Fibroblast of skin of left quadriceps (primary cell): ENCODE results near the gene DLG5.

Experiments
- DNase-seq, 2 experiments: peaks; one replicate each; pipeline ENCODE4 v3.0.0-alpha.2; 2013; ENCODE audit warnings: low read depth in 2 of 2

The DLG5 gene

DNA sequence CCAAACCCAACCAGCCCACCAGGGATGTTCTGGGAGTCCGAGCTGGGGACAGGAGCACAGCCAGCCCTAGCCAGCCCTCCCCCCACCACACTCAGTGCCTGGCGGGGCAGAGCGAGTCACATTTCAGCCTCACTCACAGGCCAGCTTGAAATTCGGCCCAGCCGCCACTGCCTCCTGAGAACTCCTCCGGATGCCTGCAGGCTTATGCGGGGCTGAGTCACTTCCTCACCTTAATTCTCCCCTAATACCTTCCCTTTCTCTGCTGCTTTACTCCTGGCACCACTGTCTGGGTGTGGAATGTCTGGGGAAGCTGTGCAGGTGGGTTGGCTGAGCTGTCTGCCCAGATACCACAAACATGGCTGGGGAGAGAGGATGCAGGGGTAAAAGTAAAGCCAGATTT lies 22.6 kb upstream of the DLG5 start:
- no peak for DNase-seq

DNA sequence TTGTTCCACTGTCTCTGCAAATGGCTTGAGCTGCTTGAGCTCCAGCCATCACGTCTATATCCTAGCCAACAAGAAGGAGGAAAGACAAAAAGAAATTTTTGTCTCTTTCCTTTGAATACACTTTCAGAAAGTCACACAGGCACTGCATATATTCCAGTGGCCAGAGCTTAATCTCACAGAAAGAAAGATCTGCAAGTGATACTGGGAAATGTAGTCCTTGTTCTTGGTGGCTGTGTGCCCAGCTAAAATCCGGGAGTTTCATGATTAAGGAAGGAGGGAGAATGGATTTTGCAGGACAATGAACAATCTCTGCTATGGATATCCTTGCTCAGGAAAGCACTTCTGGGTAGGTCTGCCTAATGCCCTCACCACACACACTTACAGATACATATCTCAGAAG lies 19.5 kb upstream of the DLG5 start:
- DNase-seq = no peak

DNA sequence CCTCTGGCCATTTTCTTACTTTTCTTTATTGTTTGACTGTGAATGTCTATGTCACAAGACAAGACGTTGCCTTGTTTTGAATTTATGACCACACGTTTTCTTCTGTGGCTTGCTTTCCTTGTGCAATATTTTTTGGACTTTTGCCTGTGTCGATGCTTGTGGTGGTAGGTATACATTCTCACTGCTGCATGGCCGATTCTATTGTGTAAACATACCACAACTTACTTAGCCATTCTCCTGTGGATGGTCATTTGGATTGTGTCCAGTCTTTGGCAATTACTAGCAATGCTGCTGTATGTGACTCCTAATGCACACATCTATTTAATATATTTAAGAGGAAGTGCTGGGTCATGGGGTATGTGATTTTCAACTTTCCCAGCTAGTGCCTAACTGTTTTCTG lies 18.0 kb upstream of the DLG5 start:
- DNase-seq = peak; percentile 99

DNA sequence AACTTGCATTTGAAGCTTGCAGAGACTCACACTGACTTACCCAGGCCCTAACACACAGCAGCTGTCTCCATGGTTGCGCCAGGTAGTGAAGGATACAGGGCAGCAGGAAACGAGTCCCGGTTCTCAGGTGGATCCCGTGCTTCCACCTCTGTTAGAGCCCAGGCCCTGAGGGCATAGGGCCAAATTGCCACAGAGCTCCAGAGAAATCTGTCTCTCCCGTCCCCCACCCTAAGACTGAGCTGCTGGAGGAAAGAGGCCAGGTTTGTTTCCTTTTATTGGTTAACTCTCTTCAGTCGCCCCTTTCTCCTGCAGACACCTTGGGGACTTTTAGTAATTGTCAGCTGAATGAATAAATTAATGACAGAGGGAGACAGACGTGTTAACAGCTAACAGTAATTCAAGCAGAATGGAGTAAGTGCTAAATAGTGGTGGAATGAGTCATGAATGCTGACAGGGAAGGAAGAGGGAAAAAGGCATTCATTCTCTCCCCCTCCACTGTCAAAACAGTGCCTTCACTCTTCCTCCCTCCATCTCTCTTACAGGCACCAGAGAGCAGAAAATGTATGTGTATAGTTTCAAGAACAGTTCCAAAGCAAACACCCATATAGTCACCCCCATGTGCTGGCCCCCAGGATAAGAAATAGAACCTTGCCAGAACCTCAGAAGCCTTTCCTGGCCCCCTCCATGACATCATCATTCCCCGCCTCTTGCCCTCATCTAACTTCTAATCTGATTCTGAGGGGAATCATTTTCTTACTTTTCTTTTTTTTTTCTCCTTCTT lies 16.8 kb upstream of the DLG5 start:
- DNase-seq = peak; percentile 87 to 89

DNA sequence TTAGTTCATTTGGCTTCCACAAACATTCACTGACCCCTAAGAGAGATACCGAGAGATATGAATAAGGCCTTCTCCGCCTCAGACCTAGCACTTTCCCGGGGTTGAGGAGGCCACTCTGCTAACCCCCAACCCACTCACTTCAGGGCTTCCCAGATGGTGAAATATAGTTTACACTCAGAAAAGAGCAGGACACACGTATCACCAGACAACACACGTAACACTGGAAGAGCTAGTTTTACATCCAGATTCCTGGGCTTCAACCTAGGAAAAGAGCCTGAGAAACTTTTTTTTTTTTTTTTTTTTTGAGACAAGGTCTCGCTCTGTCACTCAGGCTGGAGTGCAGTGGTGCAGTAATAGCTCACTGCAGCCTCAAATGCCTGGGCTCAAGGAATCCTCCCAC lies 15.2 kb upstream of the DLG5 start:
- DNase-seq = no peak

DNA sequence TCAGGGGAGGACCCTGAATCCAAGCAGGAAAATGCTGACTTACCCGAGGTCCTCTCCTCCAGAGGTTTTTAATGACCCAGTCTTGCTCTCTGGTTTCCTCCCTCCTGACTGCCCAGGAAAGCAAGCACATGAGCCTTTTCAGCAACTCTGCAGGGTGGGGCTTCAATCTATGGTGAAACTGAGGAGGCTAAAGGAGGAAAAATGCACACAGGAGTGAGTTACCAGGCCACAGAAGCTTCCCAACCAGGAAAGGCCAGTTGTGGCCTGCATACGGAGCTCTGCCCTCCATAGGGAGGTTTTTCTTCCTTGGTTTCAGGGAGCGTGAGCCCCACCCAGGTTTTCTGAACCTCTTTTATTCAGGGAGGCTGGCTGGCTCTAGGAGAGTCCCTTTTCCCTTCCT lies 14.1 kb upstream of the DLG5 start:
- DNase-seq = no peak

DNA sequence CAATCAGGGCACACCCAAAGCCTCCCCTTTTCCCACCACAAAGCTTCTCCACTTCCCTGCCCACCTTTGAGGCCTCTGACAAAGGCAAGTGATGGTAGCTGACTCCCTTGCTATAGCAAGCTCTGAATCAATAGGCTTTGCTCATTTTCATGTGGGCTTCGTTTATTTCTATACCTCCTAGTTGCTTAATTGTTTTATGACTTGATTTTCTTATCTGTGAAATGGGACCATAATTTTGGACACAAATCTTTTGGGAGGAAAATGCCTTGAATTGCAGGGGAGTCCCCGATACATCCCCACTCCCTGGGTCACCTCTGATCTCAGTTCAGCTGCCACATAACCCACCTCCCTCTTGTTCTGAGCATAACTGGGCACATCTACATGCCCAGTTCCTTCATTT lies 13.7 kb upstream of the DLG5 start:
- no peak for DNase-seq

DNA sequence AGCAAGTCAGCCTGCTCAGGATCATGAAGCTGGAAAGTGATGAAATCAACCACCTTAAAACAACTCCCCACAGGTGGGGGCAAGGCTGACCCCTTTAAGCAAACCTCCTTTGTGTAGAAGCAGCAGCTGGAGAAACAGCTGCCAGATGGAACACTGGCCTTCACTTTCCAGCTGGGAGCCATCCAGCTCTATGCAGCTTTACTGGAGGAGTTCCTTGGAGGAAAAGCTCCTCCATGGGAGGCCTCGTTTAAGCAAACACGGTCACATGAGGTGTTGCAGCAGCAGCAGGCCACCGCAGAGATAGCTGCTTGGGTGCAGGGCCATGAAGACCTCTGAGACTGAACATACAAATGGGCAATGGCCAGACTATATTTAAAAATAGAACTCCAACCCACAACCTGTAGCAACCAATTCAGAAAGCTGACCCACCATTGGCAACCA lies 13.0 kb upstream of the DLG5 start:
- peak in 1 of 2 experiments; percentile 38 for DNase-seq

DNA sequence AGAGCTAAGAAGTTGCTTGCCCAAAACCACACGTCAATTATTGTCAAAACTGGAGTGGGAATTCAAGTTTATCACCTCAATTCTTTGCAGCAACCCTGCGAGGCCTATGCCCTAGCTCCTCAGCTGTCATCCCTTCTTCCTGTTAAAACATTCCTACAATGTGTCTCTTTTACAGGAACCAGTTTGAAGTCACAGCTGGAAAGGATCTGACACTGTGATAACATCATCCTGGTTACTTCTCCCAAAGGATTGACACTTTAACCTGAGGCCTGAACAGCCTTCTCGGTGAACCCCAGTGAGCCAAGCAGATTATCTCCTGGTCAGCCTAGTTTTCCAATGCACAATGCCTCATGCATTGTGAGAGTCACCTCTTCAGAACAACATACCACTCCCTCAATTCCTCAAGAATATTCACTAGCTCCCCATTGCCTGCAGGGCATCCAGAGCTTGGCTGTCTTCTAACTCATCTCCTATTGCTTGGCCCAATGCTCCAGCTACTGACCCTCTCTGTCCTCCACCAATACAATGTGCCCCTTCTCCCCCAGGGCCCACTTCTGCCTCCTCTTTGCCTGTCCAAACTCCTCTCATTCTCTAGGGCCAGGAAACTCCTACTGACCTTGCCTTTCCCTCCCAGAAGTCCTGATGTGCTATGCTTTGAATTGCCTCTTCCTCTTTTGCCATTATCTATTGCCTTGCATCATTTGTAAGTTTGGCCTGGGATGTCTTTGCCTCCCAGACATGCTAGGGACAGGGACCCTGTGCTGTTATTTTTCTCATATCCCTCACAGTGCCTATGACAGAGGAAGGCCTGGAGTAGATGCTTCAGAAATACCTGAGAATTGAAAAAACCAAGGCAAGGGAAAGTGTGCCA lies 10.4 kb upstream of the DLG5 start:
- DNase-seq = no peak

DNA sequence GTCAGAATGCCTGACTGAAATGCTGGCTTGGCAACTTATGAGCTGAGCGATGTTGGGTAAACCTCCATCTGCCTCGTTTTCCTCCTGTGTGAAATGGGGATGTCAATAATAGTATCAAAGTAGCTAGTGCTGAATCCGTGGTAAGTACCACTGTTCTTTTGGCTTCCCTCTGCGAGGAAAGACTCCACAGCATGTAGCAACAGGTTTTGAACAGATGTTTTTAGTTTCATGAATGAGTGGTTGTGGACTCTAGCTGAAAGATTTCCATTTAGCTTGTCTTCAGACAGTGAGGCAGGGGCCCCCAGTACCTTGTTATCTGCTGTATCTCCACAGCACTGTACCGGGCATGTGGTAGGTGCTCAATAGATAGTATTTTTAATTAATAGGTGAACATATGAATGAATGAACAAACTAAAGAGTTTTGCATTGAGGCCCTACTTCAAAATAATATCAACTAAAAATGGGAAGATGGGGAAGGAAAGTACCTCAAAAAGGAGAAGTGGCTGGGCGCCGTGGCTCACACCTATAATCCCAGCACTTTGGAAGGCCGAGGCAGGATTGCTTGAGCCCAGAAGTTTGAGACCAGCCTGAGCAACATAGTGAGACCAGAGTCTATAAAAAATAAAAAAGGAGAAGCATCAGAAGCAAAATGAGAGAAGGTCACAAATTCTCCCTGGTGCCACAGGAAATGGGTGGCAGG lies 5.6 kb upstream of the DLG5 start:
- DNase-seq = no peak

DNA sequence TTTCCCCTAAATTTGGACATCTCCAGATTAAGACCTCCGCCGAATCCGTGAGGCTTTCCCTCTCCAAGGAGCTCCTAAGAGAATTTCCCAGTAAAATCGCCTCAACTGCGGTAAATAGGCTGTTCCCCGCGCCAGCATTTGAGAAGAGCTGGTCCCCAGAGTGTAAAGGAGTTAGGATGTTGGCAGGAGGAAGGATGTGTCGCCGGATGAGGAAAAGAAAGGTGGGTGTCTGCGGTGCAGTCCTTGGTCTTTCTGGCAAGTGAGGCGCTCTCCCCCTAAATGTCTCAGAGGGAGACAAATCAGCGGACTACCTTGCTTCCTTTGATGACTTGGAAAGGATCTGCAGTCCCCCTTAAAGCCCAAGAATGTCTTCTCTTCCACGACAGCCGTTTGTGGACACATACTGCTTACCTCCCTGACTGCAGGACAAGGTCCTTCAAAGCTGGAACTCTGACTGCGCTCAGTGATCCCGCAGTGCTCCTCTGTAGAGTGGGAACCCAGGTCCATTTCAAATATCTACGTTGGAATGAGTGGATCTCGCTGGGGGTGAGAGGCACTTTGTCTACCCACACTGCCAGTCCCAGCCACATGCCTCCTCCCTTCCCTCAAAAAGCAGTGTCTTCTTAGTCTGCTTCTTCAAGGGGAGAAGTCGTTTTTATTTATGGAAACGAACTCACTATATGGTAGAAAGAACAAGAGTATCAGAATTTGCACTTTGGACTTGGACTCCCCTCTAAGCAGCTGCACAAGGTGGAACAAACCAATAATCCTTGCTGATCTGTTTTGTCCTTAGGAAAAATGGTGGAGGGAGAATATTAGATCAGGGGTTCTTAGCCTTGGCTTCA lies 1.1 kb upstream of the DLG5 start:
- DNase-seq = no peak

DNA sequence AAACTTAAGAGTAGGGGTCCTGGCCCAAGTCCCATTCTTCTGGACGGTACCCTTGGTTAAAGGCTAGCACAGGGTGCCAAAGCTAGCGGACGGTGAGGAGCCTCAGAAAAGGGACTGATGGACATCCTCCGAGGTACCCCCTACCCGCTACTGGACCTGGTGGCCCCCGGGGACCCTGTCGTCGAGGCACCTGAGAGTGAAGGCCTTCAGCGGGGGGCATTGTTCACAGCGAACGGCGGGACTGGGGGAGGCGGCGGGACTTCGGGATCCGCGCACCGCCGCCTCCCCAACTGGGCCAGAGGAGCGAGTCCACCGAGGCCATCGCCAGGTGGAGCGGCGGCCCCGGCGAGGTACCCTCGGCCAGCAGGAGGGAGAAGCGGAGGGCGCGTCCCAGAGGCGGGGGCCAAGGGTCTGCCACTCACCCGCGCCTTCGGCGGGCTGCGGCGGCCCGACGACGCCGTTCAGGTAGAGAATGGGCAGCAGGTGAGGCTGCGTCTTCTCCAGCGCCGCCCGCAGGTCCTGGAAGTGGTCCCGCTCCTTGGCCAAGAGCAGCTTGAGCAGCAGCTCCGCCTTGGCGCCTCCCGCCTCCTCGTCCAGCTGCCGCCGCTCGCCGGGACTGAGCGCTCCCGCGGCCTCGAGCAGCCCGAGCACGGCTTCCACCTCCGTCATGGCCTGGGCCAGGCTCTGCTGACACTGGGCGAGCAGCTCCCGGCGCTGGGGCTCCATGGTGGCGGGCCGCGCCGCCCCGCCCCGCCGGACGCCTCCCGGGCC lies 575 bp downstream of the DLG5 start:
- DNase-seq = no peak

DNA sequence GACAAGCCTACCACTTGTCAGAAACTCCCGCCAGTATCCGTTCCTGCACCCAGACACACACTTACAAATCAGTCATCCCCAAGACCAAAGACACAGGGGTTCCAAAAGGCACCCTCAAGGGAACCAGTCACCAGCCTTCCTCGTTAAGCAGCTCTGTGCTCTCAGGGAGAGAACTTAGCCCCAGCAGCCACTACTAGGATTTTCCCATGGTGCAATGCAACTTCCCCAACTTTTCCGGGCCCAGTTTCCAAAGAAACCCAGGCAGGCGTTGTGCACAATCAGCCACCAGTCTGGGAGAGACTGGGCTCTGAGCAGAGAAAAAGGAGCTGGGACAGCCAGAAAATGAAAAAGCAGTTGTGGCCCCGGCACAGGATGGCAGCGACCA lies 1.2 kb downstream of the DLG5 start:
- DNase-seq = no peak

DNA sequence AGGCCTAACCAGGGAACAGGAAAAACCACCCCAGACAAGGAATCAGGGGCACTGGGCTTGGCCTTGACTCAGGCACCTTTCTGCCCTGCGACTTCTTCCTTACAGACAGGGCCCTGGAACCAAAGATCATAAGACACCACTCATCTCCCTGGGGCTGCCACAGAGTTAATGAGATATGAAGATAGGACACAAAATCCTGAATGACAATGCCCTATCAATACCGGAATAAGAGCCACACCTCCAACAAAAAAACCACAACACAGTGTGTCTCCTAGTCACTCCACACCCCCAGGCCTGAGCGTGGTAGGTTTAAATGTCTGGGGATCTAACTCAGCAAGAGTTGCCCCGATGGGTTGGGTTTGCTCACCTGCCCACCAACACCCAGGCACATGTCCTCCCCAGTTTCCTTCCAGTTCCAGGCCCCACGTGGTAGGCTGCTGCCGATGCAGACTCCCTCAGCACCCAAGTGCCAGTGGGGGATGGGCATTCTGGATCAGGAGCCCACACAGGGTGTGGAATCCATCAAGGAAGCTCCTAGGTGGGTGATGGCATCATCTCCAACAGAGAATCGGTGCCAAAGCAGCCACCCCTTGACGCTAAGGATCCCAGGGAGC lies 3.9 kb downstream of the DLG5 start:
- no peak for DNase-seq

DNA sequence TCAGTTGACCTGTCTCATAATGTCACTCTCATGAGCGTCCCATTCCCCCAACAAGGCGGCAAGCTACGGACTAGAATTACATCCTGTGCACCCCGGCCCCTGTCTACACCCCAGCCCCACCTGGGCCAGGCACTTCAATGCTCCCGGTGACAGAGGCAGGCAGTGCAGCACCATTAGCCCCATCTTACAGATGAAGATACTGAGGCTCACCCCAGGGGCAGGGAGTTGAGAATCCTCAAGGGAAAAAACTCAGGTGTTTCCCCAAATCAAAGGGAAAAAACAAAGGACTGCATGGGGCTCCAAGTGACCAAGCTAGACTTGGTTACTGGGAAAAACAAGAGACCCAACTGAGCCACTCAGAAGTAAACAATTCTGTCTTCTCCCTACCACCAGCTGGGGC lies 4.5 kb downstream of the DLG5 start:
- no peak for DNase-seq

DNA sequence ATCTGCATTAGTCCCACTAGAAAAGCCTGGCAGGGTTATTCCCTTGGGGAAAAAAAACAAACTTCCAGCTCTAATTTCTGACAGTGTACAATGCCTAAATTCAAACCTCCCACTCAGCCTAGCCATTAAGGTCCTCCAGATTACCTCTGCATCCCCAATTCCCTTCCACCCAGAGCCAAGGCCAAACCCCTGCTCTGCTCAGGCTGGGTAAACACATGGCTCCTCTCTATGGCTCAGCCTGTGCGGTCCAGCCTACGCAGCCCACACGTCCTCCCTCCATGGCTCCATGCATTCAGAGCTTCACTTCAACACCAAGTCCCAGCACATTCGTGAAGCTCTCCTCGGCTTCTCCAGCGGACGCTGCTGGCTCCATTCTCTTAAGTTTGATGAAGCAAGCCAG lies 5.2 kb downstream of the DLG5 start:
- no peak for DNase-seq

DNA sequence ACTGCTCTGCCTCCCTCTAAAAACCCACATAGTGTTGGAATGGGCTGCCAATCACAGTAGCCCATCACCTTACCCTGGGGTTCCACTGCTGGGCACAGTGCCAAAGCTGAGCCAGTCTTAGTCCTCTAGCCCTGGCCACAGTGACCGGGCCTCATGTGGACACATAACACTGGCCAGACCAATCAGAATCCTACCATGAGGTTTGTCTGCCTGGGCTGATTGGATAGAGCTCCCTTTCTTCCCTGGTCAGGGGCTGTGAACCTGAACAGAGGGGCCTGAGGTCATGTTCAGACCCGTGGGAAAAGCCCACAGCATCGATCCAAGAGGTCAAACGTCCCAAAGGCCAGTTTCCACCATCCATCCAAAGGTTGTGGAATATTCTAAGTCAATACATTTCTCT lies 6.1 kb downstream of the DLG5 start:
- DNase-seq = no peak

DNA sequence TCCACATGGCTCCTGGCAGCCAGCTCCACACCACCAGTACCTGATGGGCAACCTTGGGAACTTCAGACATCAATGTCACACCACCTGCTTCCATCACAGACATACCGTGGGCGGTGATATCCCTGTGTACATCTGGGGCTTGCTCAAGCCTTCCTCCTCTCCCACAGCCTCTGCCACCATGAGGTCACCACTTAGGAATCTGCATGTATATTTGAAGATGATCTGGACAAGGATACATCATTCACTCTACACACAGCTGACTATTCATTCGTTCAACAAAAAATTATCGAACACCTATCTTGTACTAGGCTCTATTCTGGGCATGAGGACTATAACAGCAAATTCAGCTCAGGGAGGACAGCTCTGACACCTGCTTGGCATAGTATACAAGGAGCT lies 6.8 kb downstream of the DLG5 start:
- peak; percentile 55 to 61 for DNase-seq

DNA sequence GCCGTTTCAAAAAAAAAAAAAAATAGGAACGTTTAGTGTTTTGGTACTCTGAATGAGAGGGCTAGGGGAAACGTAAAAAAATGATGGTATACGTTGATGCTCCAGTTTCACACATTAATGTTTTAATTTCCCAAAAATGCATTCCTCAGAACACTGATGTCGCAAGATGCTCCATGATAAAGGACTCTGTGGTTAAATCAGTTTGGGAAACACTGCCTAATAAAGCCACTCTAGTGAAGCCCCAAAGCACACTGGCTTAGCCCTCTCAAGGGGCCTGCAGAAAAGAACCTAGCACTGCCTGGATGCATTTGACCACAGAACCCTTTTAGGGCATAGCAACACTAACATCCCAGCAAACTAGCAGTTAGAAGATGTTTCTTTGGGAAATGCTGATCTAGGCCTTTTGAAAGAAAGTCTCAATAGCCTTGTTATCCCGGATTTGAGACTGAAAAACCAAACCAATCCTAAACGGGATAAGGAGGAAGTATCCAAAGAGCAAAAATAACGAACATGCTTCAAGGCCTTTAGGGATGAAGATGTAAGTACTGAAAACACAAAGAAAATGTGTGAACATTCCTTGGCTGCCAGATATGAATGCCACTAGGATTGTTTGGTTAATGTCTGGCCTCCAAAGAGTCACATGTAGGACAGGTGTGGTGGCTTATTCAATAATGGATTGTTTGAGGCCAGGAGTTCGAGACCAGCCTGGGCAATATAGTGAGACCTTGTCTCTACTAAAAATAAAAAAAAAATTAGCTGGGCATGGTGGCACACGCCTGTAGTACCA lies 11.0 kb downstream of the DLG5 start:
- DNase-seq = peak; percentile 58 to 62

DNA sequence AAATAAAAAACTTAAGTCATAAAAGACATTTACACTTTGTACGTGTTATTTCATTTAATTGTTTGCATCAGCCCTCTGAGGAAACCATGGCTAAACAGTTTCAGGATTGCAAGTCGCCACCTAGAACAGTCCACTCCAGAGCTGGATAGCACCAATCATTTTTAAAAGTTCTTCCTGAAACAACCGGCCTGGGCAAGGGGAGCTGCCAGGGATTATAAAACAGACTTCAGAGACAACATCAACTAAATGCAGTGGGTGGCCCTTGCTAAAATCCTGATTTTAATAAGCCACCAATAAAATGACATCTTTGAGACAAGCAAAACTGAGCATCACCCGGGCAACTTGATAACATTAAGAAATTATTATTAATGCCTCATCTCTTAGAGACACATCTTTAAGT lies 13.5 kb downstream of the DLG5 start:
- DNase-seq = no peak
